Gastrocnemius medialis (tissue), 4 donors: ENCODE measurements around the gene NGEF. TPM values are rescaled to one million over a fixed set of nuclear protein-coding genes. Genes with fewer than 3 reads are reported as not detected.

Source experiments
- ATAC-seq, 2 donors: fragments of 150-250 bp; one replicate each; pipeline ENCODE4 v1.9.1; 2016
- DNase-seq, 2 donors: peaks; one replicate each; pipeline ENCODE4 v3.0.0-alpha.2; 2019
- H3K27ac ChIP-seq, 4 donors: fragments of 200-600 bp; sonication (generic); 1 replicate in 1 of 4; 2 replicates in 3 of 4; pipeline ENCODE4 v1.5.1; 2016 to 2018; ENCODE audit warnings: mild to moderate bottlenecking in 2 of 4, moderate library complexity in 1 of 4
- H3K27me3 ChIP-seq, 3 donors: fragments of 200-600 bp; sonication (generic) in 2 of 3; 1 replicate in 1 of 3; 2 replicates in 2 of 3; pipeline versions ENCODE4 v1.5.1 to v1.6.0; 2016 to 2019; ENCODE audit warnings: mild to moderate bottlenecking in 1 of 3, moderate library complexity in 1 of 3
- H3K36me3 ChIP-seq, 2 donors: fragments of 200-600 bp; sonication (generic) in 1 of 2; one replicate each; pipeline ENCODE4 v1.5.1; 2017 to 2018
- H3K4me1 ChIP-seq, 2 donors: fragments of 200-600 bp; sonication (generic) in 1 of 2; one replicate each; pipeline ENCODE4 v1.5.1; 2016 to 2017; ENCODE audit warnings: mild to moderate bottlenecking in 2 of 2
- H3K4me3 ChIP-seq, 4 donors: fragments of 200-600 bp; sonication (generic) in 3 of 4; 1 replicate in 1 of 4; 2 replicates in 3 of 4; pipeline ENCODE4 v1.5.1; 2016 to 2019; ENCODE audit warnings: mild to moderate bottlenecking in 2 of 4
- H3K9me3 ChIP-seq, 3 donors: fragments of 200-600 bp; sonication (generic) in 2 of 3; 1 replicate in 1 of 3; 2 replicates in 2 of 3; pipeline ENCODE4 v1.5.1; 2016 to 2019
- POLR2A ChIP-seq, 2 donors: fragments of 450-650 bp; IDR thresholded peaks; one replicate each; pipeline ENCODE4 v1.6.1; 2017; ENCODE audit warnings: antibody characterized with exemption in 2 of 2, mild to moderate bottlenecking in 2 of 2, moderate library complexity in 2 of 2
- in situ Hi-C, 4 donors: fragments of 200-750 bp; cut with MboI; loops; one replicate each; pipeline versions ENCODE4 v1.15.0 to v1.8.0; 2017; ENCODE audit warnings: low sequenced_read_pairs in 4 of 4
- intact Hi-C: fragments of 100-400 bp; cut with DNase I; formaldehyde crosslinking; loops from one replicate; pipeline ENCODE4 v1.15.1; 2023; ENCODE audit warnings: low total_unique reads
- total RNA-seq, 4 donors: library from RNA; depleted of rRNA; stranded (reverse); fragments of >200 nt; gene quantifications; one replicate each; pipeline versions ENCODE4 v1.1.0 to v1.2.3, GENCODE V29; 2016
- TF ChIP-seq, protein P1 (sequence below), 5 experiments: fragments of 450-650 bp in 3 of 5; fragments of 200-600 bp in 2 of 5; sonication (generic) in 2 of 5; IDR thresholded peaks in 4 of 5; conservative IDR thresholded peaks in 1 of 5; 1 replicate in 4 of 5; 2 replicates in 1 of 5; pipeline ENCODE4 v1.5.1; 2016 to 2019; ENCODE audit warnings: antibody characterized with exemption in 5 of 5, mild to moderate bottlenecking in 3 of 5, moderate library complexity in 3 of 5

NGEF gene
- total RNA-seq, 4 donors from 2014 or later, result 0.66 to 1.5 (median 0.84) TPM; not detected in 1

DNA sequence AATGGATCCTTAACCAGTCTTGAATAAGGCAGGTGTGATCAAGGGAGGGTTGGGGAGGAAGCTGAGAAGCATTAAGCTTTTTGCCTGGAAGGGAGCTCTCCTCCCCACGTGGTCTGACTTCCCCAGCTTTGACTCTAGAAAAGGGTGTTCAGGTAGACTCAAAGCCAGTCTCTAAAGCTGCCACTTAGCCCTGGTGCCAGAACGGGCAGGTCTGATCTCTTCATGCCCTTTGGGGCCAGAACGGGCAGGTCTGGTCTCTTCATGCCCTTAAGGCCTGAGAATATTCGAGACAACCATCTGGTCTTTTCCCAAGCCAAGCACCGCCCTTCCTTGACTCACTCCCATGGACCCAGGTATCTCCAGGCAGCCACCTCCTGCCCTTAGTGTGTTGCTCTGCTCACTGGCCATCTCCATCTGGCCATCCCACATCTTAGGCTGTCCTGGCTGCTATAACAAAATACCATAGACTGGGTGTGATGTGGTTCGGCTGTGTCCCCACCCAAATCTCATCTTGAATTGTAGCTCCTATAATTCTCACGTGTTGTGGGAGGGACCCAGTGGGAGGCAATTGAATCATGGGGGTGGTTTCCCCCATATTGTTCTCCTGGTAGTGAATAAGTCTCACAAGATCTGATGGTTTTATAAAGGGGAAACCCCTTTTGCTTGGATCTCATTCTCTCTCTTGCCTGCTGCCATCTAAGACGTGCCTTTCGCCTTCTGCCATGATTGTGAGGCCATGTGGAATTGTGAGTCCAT is 83.6 kb downstream of the NGEF start:
- ATAC-seq (no peak), DNase-seq (no peak)
- intact Hi-C loops, result no loop called here
- Histone ChIP-seq H3K36me3 (no peaks in the 10 kb centered on the region), H3K4me1 (peaks cover 0 to 5% of the 10 kb centered on the region in 2 donors), H3K4me3 (no peak overlapping the region), H3K9me3 (no peaks in the 10 kb centered on the region), H3K27me3 (peaks cover 30 to 35% (median 35%) of the 10 kb centered on the region in 3 donors), H3K27ac (no peak overlapping the region)
- TF ChIP-seq, protein P1, sequence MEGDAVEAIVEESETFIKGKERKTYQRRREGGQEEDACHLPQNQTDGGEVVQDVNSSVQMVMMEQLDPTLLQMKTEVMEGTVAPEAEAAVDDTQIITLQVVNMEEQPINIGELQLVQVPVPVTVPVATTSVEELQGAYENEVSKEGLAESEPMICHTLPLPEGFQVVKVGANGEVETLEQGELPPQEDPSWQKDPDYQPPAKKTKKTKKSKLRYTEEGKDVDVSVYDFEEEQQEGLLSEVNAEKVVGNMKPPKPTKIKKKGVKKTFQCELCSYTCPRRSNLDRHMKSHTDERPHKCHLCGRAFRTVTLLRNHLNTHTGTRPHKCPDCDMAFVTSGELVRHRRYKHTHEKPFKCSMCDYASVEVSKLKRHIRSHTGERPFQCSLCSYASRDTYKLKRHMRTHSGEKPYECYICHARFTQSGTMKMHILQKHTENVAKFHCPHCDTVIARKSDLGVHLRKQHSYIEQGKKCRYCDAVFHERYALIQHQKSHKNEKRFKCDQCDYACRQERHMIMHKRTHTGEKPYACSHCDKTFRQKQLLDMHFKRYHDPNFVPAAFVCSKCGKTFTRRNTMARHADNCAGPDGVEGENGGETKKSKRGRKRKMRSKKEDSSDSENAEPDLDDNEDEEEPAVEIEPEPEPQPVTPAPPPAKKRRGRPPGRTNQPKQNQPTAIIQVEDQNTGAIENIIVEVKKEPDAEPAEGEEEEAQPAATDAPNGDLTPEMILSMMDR (IDR thresholded peaks at IDR 0.05 in 4 of 5, conservative IDR thresholded peaks at IDR 0.05 in 1 of 5), result no peak
- no peak for TF ChIP-seq POLR2A (IDR thresholded peaks at IDR 0.05)
- in situ Hi-C loops, result no loop called here

GRCh38 chr2:232928551-232929302 is 84.3 kb downstream of the NGEF start:
- Histone ChIP-seq H3K9me3 (no peaks in the 10 kb centered on the region), H3K4me1 (peaks cover 0 to 5% of the 10 kb centered on the region in 2 donors), H3K36me3 (no peaks in the 10 kb centered on the region), H3K27me3 (peaks cover 35 to 38% (median 35%) of the 10 kb centered on the region in 3 donors), H3K27ac (no peak overlapping the region), H3K4me3 (no peak overlapping the region)
- DNase-seq, result no peak
- intact Hi-C loops, result no loop called here
- no peak for ATAC-seq
- in situ Hi-C loops, result no loop called here
- TF ChIP-seq, protein P1 (IDR thresholded peaks at IDR 0.05 in 4 of 5, conservative IDR thresholded peaks at IDR 0.05 in 1 of 5), result no peak
- TF ChIP-seq POLR2A (IDR thresholded peaks at IDR 0.05), result no peak

DNA sequence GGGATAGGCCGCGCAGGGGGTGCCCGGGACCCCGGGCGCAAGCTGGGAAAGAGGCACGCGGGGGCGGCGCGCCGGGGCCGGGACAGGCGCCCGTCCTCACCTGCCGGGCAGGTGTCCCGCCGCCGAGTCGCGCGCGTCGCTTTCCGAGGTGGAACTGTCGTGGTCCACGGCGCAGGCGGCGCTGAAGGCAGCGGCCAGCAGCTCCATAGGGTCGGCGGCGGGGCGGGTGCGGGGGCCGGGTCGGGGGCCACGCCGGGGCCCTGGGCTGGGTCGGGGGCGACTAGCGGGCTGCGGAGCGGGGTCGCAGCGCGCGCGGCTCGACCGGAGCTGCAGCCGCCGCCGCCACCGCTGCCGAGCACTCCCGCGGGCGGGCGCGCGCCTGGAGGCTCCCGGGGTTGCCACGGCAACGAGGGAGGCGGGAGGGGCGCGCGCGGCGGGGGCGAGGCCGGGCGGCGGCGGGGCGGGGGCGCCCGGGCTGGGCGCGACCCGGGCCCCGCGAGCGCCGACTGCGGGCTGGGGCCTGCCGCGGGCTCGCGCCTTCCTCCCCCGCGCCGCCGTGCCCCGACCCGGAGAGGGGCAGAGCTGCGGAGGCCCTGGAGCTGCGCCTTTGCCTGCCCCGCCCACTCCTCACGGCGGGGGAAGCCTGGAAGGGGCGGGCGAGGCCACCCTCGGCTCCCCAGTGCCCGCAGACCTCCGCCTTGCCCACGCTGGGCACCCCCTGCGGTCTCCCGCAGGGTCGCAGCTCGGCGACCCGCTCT is 85.1 kb downstream of the NGEF start:
- TF ChIP-seq, protein P1 (IDR thresholded peaks at IDR 0.05 in 4 of 5, conservative IDR thresholded peaks at IDR 0.05 in 1 of 5), result no peak
- TF ChIP-seq POLR2A (IDR thresholded peaks at IDR 0.05), result no peak
- intact Hi-C loops, result no loop called here
- Histone ChIP-seq H3K27me3 (peaks cover 35 to 38% (median 35%) of the 10 kb centered on the region in 3 donors), H3K27ac (no peak overlapping the region), H3K4me3 (peak overlapping the region in 3 of 4 donors; percentile 7 to 44 (median 33)), H3K4me1 (peaks cover 0 to 5% of the 10 kb centered on the region in 2 donors), H3K9me3 (no peaks in the 10 kb centered on the region), H3K36me3 (no peaks in the 10 kb centered on the region)
- in situ Hi-C loops, result no loop called here
- DNase-seq (no peak), ATAC-seq (no peak)

- Histone ChIP-seq H3K27ac (no peak overlapping the region), H3K36me3 (no peaks in the 10 kb centered on the region), H3K4me3 (peak overlapping the region in 3 of 4 donors; percentile 7 to 44 (median 33)), H3K4me1 (peaks cover 0 to 5% of the 10 kb centered on the region in 2 donors), H3K27me3 (peaks cover 35 to 38% (median 35%) of the 10 kb centered on the region in 3 donors), H3K9me3 (no peaks in the 10 kb centered on the region)
- TF ChIP-seq POLR2A (IDR thresholded peaks at IDR 0.05), result no peak
- TF ChIP-seq, protein P1 (IDR thresholded peaks at IDR 0.05 in 4 of 5, conservative IDR thresholded peaks at IDR 0.05 in 1 of 5), result no peak
- ATAC-seq (no peak), DNase-seq (no peak)
- in situ Hi-C loops (no loop called here), intact Hi-C loops (no loop called here)
These were observed 85.8 kb downstream of the NGEF start for GRCh38 chr2:232927032-232927792.
